ENCODE results near the gene ROR2.

Gene ROR2

GRCh38 chr9:91710158-91710557 is 239.9 kb downstream of the ROR2 start:
- peaks cover 5% of the 10 kb centered on the region for H3K9me3 Mint-ChIP-seq
- peaks cover 5% of the 10 kb centered on the region for H3K36me3 Mint-ChIP-seq (ENCODE audit: low read depth)
- no peaks in the 10 kb centered on the region for H3K27me3 Mint-ChIP-seq (ENCODE audit: low read depth)
- TF ChIP-seq CTCF (IDR thresholded peaks at IDR 0.05; ENCODE audit: unreplicated experiment in 3 of 3): no peak
- H3K27ac Mint-ChIP-seq: no peak overlapping the region
- no peak overlapping the region for H3K4me3 Mint-ChIP-seq
- H3K4me1 Mint-ChIP-seq: peaks cover 5% of the 10 kb centered on the region

GRCh38 chr9:91705386-91705785 is 244.6 kb downstream of the ROR2 start:
- H3K4me1 Mint-ChIP-seq: no peaks in the 10 kb centered on the region
- TF ChIP-seq CTCF (IDR thresholded peaks at IDR 0.05; ENCODE audit: unreplicated experiment in 3 of 3): no peak
- no peak overlapping the region for H3K27ac Mint-ChIP-seq
- no peak overlapping the region for H3K4me3 Mint-ChIP-seq
- peaks cover 22% of the 10 kb centered on the region for H3K9me3 Mint-ChIP-seq
- no peaks in the 10 kb centered on the region for H3K27me3 Mint-ChIP-seq (ENCODE audit: low read depth)
- H3K36me3 Mint-ChIP-seq (ENCODE audit: low read depth): peaks cover 6% of the 10 kb centered on the region

GRCh38 chr9:91700475-91700874 is 249.6 kb downstream of the ROR2 start:
- Mint-ChIP-seq H3K36me3 (ENCODE audit: low read depth) (peaks cover 4% of the 10 kb centered on the region), H3K4me1 (no peaks in the 10 kb centered on the region), H3K9me3 (peaks cover 20% of the 10 kb centered on the region), H3K27me3 (ENCODE audit: low read depth) (no peaks in the 10 kb centered on the region), H3K4me3 (no peak overlapping the region), H3K27ac (no peak overlapping the region)
- TF ChIP-seq CTCF (IDR thresholded peaks at IDR 0.05; ENCODE audit: unreplicated experiment in 3 of 3): no peak

DNA sequence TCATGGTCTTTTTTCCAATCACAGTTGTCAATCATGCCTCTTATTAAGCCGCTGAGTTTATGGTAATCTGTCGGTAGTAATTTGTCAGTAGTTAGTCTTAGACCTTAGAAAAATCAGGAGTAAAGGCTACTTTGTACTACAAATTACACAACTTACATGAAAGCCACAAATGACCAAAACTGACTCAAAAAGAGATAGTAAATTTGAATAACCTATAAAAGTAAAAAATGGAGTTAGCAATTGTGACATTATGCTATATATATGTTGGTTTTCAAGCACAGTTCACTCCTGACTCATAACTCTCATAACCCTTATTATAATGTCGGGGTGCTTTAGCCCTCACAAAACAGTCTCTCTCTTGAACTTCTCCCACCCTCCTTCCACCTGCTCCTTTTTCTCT is 251.8 kb downstream of the ROR2 start:
- TF ChIP-seq CTCF (IDR thresholded peaks at IDR 0.05; ENCODE audit: unreplicated experiment in 3 of 3): no peak
- Mint-ChIP-seq H3K27ac (no peak overlapping the region), H3K36me3 (ENCODE audit: low read depth) (no peaks in the 10 kb centered on the region), H3K27me3 (ENCODE audit: low read depth) (no peaks in the 10 kb centered on the region), H3K4me3 (no peak overlapping the region), H3K4me1 (no peaks in the 10 kb centered on the region), H3K9me3 (peaks cover 13% of the 10 kb centered on the region)

- H3K27me3 Mint-ChIP-seq (ENCODE audit: low read depth): no peaks in the 10 kb centered on the region
- no peaks in the 10 kb centered on the region for H3K36me3 Mint-ChIP-seq (ENCODE audit: low read depth)
- H3K9me3 Mint-ChIP-seq: peaks cover 4% of the 10 kb centered on the region
- TF ChIP-seq CTCF (IDR thresholded peaks at IDR 0.05; ENCODE audit: unreplicated experiment in 3 of 3): no peak
- no peak overlapping the region for H3K27ac Mint-ChIP-seq
- H3K4me1 Mint-ChIP-seq: no peaks in the 10 kb centered on the region
- no peak overlapping the region for H3K4me3 Mint-ChIP-seq
Observed at GRCh38 chr9:91697201-91697600, 252.8 kb downstream of the ROR2 start.

DNA sequence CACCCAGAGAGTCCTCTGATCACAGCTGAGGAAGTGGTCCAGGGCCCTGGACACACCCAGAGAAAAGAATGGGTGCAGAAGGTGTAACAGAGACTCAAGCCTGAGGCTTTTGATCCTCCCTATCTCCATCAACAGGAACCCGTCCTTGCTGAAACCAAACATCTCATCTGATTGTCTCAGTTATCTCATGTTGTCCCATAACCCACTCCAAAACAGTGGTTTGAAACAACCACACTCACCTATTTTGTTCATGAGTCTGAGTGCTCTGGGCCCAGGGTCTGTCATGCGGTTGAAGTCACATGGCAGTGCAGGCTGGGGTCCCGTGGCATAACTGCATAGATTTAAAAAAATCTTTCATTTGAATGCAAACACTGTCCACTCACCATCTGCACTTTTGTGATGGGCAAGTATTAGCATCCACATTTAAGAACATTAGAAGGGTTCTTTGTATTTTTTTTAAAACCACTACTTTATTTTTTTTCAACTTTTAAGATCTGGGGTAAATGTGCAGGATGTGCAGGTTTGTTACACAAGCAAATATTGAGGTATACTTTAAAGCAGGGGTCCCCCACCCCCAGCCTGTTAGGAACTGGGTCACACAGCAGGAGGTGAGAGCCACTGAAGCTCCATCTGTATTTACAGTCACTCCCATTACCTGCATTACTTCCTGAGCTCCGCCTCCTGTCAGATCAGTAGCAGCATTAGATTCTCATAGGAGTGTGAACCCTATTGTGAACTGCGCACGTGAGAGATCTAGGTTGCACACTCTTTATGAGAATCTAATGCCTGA is 255.8 kb downstream of the ROR2 start:
- Mint-ChIP-seq H3K27ac (no peak overlapping the region), H3K9me3 (no peaks in the 10 kb centered on the region), H3K4me3 (no peak overlapping the region), H3K36me3 (ENCODE audit: low read depth) (no peaks in the 10 kb centered on the region), H3K27me3 (ENCODE audit: low read depth) (no peaks in the 10 kb centered on the region), H3K4me1 (no peaks in the 10 kb centered on the region)
- no peak for TF ChIP-seq CTCF (IDR thresholded peaks at IDR 0.05; ENCODE audit: unreplicated experiment in 3 of 3)
